ES-I3 (cell line): ENCODE data around the gene FAM163B.

Experiments
- H3K36me3 ChIP-seq: 2 replicates; pipeline ENCODE4 v1.6.1; 2013; ENCODE audit warnings: mild to moderate bottlenecking, low read length, control low read depth, moderate library complexity; ENCODE audit not compliant: insufficient read depth
- H3K4me1 ChIP-seq: 2 replicates; pipeline ENCODE4 v1.6.1; 2013; ENCODE audit warnings: mild to moderate bottlenecking, control low read depth, low read length; ENCODE audit not compliant: insufficient read depth
- H3K9ac ChIP-seq: 2 replicates; pipeline ENCODE4 v1.6.1; 2013; ENCODE audit warnings: low read depth, mild to moderate bottlenecking, low read length, moderate library complexity
- H3K9me3 ChIP-seq: 2 replicates; pipeline ENCODE4 v1.6.1; 2013; ENCODE audit warnings: mild to moderate bottlenecking, low read length, moderate library complexity; ENCODE audit not compliant: control insufficient read depth, insufficient read depth

Gene FAM163B

DNA sequence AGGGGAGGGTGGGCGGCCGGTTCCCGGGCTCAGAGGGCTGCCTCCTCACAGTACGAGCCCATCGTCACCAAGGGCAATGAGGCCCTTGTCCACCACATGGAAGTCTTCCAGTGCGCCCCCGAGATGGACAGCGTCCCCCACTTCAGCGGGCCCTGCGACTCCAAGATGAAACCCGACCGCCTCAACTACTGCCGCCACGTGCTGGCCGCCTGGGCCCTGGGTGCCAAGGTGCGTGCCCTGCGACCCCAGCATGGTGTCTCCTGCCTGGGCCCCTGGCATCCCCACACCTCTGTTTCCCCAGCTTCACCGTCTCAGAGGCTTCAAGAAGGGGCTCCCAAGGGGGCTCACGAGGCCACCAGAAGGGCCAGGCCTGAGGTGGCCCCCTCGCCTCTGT is 34.2 kb upstream of the FAM163B start:
- no peak overlapping the region for H3K9ac ChIP-seq
- no peaks in the 10 kb centered on the region for H3K36me3 ChIP-seq
- no peaks in the 10 kb centered on the region for H3K9me3 ChIP-seq
- no peaks in the 10 kb centered on the region for H3K4me1 ChIP-seq

DNA sequence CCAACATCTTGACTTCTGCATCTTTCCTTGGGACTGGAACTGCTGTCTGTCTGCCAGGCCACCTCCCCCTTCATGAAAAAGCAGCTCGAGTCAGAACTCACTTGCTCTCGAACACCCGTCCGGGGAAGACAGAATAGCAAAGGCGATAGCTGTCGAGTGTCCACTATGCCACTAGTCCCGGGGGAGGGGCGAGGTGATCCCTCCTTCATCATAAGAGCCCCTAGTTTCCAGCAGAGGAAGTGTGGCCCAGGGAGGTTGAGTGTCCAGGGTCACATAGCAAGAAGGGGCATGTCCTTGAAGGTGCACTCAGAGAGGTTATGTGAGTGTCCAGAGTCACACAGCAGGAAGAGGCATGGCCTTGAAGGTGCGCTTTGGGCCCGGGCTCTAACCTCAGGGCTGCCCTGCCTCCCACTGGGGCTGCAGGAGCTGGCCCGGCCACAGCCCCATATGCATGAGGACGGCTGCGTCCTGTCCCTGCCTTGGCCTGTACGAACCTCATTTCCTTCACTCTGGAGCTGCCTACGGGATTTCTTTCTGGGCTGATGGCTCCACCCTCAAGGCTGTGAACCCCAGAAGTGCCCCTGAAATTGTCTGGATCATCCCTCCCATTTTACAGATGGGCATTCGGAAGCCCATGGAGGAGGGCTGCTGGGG is 33.6 kb upstream of the FAM163B start:
- no peaks in the 10 kb centered on the region for H3K9me3 ChIP-seq
- no peaks in the 10 kb centered on the region for H3K36me3 ChIP-seq
- no peak overlapping the region for H3K9ac ChIP-seq
- H3K4me1 ChIP-seq, result 0 out of 2 replicates have a peak, but pooled peaks cover 2% of the 10 kb centered on the region

DNA sequence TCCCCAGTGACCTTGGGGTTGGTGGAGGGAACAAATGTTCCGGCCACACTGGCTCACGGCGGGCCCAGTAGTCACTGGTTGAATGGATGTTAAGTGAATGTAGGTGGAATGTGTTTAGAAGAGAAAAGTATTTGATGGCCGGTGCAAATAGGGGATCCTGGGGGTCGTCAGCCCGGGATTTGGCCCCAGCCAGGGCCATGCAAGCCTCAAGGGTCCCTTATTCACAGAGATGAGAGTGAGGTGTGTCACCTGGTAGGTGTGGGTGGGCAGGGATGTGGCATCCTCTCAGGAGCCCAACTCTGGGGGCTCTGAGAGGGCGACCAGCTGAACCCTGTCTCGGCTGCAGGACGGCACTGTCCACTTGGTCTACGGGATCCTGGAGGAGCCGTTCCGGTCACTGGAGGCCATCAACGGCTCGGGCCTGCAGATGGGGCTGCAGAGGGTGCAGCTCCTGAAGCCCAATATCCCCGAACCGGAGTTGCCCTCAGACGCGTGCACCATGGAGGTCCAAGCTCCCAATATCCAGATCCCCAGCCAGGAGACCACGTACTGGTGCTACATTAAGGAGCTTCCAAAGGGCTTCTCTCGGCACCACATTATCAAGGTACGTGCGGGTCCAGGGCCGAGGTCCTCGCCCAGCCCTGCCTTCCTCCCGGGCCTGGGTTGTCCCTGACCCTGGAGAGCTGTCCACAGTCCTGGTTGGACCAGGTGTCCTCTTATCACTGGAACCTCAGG is 32.8 kb upstream of the FAM163B start:
- Histone ChIP-seq H3K4me1 (peaks cover 7% of the 10 kb centered on the region; the same call in 1 of the 2 replicates), H3K9ac (no peak overlapping the region), H3K9me3 (no peaks in the 10 kb centered on the region), H3K36me3 (no peaks in the 10 kb centered on the region)

DNA sequence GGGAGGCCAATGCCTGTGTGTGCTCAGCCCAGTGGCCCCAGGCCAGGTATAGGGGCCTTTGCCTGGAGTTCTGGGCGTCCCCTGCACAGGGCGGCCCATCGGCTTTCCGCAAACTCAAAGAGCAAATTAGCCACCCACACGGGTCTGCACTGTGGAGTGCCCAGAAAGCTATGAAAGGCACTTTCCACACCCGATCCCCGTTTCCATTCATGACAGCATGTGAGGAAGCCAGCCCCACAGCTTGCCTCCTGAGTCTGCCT is 32.1 kb upstream of the FAM163B start:
- Histone ChIP-seq H3K4me1 (peaks cover 7% of the 10 kb centered on the region; the same call in 1 of the 2 replicates), H3K9ac (no peak overlapping the region), H3K9me3 (no peaks in the 10 kb centered on the region), H3K36me3 (no peaks in the 10 kb centered on the region)

DNA sequence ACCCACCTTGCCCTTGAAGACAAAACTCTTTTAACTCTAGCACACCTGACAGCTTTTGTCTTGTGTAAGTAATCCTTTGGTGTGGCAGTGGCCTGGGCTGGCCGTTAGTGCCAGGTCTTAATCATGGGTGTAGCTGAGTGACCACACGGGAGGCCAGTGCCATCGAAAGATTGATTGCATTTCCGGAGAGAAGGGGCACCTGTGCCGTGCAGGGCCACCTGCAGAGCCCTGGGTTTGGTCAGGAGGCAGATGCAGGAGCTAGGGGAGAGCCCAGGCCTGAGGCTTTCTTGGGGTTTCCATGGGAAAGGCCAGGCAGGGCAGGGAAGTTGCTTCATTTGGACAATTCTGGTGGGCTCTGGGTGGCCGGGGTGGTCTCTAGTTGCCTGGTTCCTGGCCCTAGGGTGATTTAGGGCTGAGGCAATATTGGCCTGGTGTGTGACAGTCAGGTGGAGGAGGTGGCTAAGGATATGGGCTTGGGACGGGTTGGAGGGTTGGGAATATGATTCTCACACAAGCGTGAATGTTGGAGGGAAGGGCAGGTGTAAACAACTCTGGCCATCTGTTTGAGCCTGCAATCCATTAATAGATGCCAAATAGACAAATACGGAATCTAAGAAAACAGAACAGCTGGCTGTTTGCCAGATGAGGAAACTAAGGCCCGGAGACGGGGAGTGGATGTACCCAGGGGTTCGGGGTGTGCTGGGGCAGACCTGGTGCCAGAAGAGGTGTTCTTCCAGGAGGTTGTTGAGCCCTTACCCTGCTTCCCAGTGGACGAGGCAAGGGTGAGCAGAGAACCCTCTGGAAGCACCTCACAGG is 31.6 kb upstream of the FAM163B start:
- Histone ChIP-seq H3K4me1 (peaks cover 7% of the 10 kb centered on the region; the same call in 1 of the 2 replicates), H3K36me3 (no peaks in the 10 kb centered on the region), H3K9ac (no peak overlapping the region), H3K9me3 (no peaks in the 10 kb centered on the region)

DNA sequence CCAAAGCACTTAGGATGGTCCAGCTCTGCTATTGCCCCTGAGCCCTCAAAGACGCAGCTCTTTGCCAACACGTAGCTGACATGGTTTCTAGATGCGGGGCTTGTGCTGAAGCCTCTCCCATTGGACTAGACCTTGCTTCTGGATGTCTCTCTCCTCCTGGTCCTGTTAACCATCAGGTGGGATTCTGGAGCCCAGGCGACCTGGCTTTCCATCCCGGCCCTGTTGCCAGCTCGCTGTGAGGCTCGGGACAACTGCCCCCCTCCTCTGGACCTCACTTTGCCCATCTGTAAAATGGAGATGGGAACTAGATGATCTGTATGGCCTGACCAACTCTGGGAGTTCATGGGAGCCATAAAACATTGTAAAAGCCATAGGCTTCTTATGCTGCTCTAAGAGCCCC is 31.0 kb upstream of the FAM163B start:
- H3K4me1 ChIP-seq, result peaks cover 7% of the 10 kb centered on the region; the same call in 1 of the 2 replicates
- no peaks in the 10 kb centered on the region for H3K36me3 ChIP-seq
- no peaks in the 10 kb centered on the region for H3K9me3 ChIP-seq
- H3K9ac ChIP-seq, result no peak overlapping the region

DNA sequence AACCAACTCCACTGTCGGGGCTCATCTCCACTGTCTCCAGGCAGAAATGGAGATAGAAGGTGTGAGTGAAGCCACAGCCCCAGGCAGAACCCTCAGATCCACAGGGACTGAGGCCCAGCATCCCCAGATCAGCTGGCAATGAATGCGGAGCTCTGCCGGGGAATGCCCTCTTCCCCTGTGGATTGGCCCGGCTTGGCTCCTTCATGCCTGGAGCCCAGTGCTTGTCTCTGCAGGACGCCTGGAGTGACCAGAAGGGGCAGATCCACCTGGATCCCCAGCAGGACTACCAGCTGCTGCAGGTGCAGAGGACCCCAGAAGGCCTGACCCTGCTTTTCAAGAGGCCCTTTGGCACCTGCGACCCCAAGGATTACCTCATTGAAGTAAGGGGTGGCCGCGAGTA is 30.4 kb upstream of the FAM163B start:
- H3K36me3 ChIP-seq, result no peaks in the 10 kb centered on the region
- no peak overlapping the region for H3K9ac ChIP-seq
- peaks cover 7% of the 10 kb centered on the region; the same call in 1 of the 2 replicates for H3K4me1 ChIP-seq

DNA sequence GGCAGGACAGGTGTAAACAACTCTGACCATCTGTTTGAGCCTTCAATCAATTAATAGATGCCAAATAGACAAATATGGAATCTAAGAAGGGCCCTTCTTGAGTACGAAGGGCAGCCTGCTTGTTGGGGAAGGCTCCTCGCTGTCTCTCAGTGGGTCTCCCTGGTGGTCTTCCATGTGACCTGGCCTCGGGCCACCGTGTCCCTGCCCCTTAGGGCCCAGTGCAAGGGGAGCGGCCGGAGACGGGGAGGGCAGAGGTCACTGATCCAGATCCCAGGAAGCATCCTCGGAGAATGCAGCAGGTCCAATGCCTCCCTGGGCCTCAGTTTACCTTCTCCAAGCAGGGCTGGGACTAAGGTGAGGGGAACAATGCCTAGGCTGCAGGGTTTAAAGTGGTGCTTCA is 29.5 kb upstream of the FAM163B start:
- Histone ChIP-seq H3K9me3 (no peaks in the 10 kb centered on the region), H3K9ac (no peak overlapping the region), H3K36me3 (no peaks in the 10 kb centered on the region), H3K4me1 (peaks cover 7% of the 10 kb centered on the region; the same call in 1 of the 2 replicates)

More for the DNA sequence above, 30.4 kb upstream of the FAM163B start:
- H3K9me3 ChIP-seq, result no peaks in the 10 kb centered on the region

DNA sequence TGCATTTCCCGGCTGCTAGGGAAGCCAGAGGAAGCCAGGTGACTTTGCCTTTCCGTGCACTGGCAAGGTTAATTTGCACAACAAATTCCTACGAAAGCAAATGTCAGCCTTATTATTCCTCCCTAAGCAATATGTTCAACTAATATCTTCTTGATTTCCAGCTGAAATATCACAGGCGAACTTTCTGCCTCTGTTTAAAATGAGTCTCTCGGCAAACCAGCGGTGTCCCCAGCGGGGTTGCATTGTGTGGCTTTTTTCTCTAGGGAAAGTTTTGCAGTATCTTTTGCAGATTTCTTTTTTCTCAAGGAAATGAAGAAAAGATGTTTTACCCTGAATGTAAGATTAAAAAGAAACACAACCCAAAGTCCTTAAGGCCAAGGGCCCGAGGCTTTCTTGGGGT is 28.9 kb upstream of the FAM163B start:
- no peak overlapping the region for H3K9ac ChIP-seq
- H3K36me3 ChIP-seq, result no peaks in the 10 kb centered on the region
- H3K9me3 ChIP-seq, result no peaks in the 10 kb centered on the region
- H3K4me1 ChIP-seq, result peaks cover 7% of the 10 kb centered on the region; the same call in 1 of the 2 replicates

DNA sequence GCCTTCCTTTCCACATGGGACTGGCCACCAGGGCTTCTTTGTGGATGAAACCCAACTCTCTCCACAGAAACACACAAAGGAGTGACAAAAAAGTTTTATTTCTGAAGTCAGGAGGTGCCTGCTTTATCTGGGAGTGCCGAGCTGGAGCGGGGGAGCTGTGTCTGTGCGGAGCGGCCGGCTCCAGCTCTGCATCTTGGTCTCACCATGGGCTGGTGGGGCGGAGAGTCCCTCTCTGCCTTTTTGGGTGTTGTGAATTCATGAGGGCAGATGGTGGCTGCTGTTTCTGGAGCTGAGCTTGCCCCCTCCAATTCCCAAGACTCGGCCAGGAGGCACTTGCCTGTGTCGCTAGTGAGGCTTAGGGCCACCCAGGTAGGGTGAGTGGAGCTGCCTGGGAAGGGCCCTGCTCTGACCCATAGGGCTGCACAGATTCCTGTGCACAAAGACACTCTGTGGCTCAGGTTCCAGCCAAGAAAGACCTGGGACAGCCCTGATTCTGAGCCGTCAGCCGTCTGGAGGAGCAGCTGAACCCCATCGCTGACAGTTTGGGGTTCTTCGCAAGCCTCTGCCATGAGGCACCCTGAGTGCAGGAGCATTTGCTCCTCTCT is 28.4 kb upstream of the FAM163B start:
- Histone ChIP-seq H3K36me3 (no peaks in the 10 kb centered on the region), H3K9ac (no peak overlapping the region), H3K9me3 (no peaks in the 10 kb centered on the region), H3K4me1 (peaks cover 11% of the 10 kb centered on the region)

DNA sequence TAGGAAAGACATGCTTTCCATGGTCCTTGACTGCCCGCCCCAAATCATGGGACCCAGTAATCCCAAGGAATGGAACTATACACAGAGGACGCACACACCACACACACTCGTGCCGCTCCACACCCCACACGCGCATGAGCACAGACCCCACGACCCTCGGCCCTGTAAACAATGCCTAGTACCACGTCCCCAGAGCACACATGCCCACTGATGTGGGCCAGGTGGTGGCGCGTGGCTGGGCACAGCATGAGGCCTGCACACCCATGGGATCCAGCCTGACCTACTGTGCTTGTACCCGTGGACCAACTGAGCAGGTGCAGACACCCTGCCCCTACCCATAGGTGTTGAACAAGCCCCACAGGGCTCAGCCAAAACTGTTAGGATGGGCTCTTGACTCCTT is 27.7 kb upstream of the FAM163B start:
- Histone ChIP-seq H3K9ac (no peak overlapping the region), H3K36me3 (no peaks in the 10 kb centered on the region), H3K9me3 (no peaks in the 10 kb centered on the region), H3K4me1 (peaks cover 11% of the 10 kb centered on the region)

DNA sequence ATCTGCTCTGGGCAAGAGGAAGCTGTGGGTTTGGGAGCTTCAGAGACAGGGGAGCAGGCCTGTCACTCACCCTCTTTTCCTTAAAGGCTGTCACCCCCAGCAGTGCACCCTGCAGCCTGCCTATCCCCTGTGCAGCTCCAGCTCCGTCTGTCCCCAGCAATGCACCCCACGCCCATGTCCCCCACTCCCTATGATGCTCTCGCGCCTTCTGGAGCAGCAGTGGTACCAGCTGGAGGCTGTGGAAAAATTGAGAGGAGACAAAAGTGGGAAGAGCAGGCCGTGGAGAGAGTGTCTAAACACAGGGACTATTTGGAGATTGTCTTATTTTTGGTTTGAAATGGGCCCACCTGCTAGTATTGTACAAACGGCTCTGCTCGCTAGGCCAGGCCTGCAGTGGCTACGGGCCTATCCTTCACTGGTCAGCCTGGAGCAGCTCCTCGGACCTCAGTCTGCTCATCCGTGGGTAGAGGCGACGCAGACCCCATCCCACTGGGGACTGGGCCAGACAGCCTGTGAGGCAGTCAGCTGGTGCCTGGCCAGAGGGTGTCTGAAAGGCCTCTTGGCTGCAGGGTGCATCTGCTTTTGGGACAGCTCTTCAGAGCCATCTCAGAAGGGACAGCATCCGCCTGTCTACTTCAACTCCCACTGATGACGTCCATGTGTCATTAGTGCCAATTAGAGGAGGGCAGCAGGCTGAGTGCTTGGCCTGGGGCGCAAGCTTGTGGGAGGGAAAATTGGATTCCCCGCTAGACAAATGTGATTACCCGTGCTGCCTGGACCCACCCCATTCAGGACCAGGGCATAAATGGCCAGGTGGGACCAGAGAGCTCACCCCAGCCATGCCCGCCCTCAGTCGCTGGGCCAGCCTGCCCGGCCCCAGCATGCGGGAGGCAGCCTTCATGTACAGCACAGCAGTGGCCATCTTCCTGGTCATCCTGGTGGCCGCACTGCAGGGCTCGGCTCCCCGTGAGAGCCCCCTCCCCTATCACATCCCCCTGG is 26.6 kb upstream of the FAM163B start, which contains the start of gene DBH:
DBH (plus strand) TSS at position 831 of the 999 bp plus-strand sequence; CDS start at position 840, 9 bp downstream.
- H3K4me1 ChIP-seq, result peaks cover 11% of the 10 kb centered on the region
- no peaks in the 10 kb centered on the region for H3K9me3 ChIP-seq
- H3K9ac ChIP-seq, result no peak within 1 kb of the TSS
- H3K36me3 ChIP-seq, result no peaks in the 10 kb centered on the region

DNA sequence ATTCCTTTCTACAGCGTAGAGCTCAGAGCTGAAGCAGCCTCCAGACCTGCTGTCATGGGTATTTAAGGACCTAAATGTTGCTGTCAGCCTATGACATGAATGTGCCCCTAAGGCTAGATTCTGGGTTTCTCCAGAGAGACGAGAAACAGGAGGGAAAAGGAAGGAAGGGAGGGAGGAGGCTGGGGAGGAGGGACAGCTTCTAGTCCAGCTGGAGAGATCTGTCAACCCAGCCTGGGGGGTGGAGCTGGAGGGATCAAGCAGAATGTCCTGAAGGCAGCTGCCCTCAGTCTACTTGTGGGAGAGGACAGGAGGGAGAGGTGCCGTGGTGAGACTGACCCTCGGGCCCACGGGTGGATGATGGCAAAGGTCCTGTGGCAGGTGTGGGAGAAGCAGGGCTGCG is 25.9 kb upstream of the FAM163B start:
- no peaks in the 10 kb centered on the region for H3K9me3 ChIP-seq
- H3K4me1 ChIP-seq, result peaks cover 11% of the 10 kb centered on the region
- H3K36me3 ChIP-seq, result no peaks in the 10 kb centered on the region
- no peak overlapping the region for H3K9ac ChIP-seq
